ENCODE data around the gene DBI. TPM values are rescaled to one million over a fixed set of nuclear protein-coding genes. Genes with fewer than 3 reads are reported as not detected.

The DBI gene
- total RNA-seq, 4 donors from 2014 or later: 48.1 to 166 (median 140) TPM

- Histone ChIP-seq H3K27me3 (no peaks in the 10 kb centered on the region), H3K9me3 (no peaks in the 10 kb centered on the region), H3K4me3 (replicated peaks in 1 of 3) (no peak overlapping the region), H3K36me3 (no peaks in the 10 kb centered on the region), H3K27ac (no peak overlapping the region), H3K4me1 (peaks cover 6 to 8% of the 10 kb centered on the region in 2 donors)
- no peak for TF ChIP-seq POLR2A (IDR thresholded peaks at IDR 0.05)
- TF ChIP-seq, protein P1, sequence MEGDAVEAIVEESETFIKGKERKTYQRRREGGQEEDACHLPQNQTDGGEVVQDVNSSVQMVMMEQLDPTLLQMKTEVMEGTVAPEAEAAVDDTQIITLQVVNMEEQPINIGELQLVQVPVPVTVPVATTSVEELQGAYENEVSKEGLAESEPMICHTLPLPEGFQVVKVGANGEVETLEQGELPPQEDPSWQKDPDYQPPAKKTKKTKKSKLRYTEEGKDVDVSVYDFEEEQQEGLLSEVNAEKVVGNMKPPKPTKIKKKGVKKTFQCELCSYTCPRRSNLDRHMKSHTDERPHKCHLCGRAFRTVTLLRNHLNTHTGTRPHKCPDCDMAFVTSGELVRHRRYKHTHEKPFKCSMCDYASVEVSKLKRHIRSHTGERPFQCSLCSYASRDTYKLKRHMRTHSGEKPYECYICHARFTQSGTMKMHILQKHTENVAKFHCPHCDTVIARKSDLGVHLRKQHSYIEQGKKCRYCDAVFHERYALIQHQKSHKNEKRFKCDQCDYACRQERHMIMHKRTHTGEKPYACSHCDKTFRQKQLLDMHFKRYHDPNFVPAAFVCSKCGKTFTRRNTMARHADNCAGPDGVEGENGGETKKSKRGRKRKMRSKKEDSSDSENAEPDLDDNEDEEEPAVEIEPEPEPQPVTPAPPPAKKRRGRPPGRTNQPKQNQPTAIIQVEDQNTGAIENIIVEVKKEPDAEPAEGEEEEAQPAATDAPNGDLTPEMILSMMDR (IDR thresholded peaks at IDR 0.05): no peak
- DNase-seq: no peak
- intact Hi-C loops (cut with DNase I): no loop called here
These were observed 55.0 kb downstream of the DBI start for GRCh38 chr2:119421741-119422140.

Other genes starting within 250 kb of the DBI start
- not detected for gene C1QL2, start 208.2 kb upstream of the DBI start, total RNA-seq
- 10 to 100 TPM in 2 of 4 donors, 1 to 10 TPM in 2; 7.4 to 23.2 (median 12.0) TPM for gene STEAP3, start 143.1 kb upstream of the DBI start, total RNA-seq
- gene C2orf76, start 143 bp upstream of the DBI start, total RNA-seq: 10 to 100 TPM in 2 of 4 donors, 1 to 10 TPM in 2; 5.3 to 19.9 (median 13.3) TPM
- gene TMEM37, start 64.9 kb downstream of the DBI start, total RNA-seq: 10 to 100 TPM; 34.4 to 50.2 (median 43.1) TPM
- not detected for gene SCTR, start 157.5 kb downstream of the DBI start, total RNA-seq
- 10 to 100 TPM in 2 of 4 donors, 1 to 10 TPM in 2; 1.6 to 13.1 (median 9.7) TPM for gene CFAP221, start 177.5 kb downstream of the DBI start, total RNA-seq

All from thyroid gland (tissue), 4 donors.